K562 (cell line): ENCODE data around the gene SNX30. TPM values are rescaled to one million over a fixed set of nuclear protein-coding genes. Genes with fewer than 3 reads are reported as not detected.

Source experiments
- ATAC-seq: fragments of 200-7000 bp; cut with Tn5 transposase; 3 replicates; pipeline ENCODE4 v1.9.1; 2020; ENCODE audit warnings: moderate library complexity
- BruUV-seq: library from RNA; stranded (reverse); fragments of 400-500 nt; replicated peaks from 2 replicates; lab custom pipeline; 2021; lab: Mats Ljungman, UMichigan
- CTCF ChIA-PET: fragments of 300-600 bp; formaldehyde crosslinking; extraction: SDS; loops from one replicate; lab custom pipeline; 2021; ENCODE audit warnings: low intra/inter-chr PET ratio; lab: Yijun Ruan, JAX
- POLR2A ChIA-PET: fragments of 300-600, 350-650 bp; sonication (Branson Sonifier 250); formaldehyde crosslinking; extraction: SDS; loops from one replicate; lab custom pipeline; 2021; ENCODE audit warnings: antibody characterized with exemption, inconsistent platforms; lab: Yijun Ruan, JAX
- DNase-seq, 4 experiments: peaks; one replicate each; pipeline versions ENCODE4 v3.0.0 to v3.0.0-alpha.2; 2011 to 2018; ENCODE audit warnings: low spot score in 3 of 4, mixed read lengths in 3 of 4; ENCODE audit errors: extremely low read depth in 1 of 4
- FAIRE-seq: peaks from 2 replicates; lab custom pipeline; 2011; peaks lifted over from hg19 to GRCh38; lab: Jason Lieb, UNC
- H2AFZ ChIP-seq: 2 replicates; pipeline ENCODE4 v1.6.0; 2011; ENCODE audit warnings: low read depth, low read length, control low read depth, inconsistent platforms
- H3K27ac ChIP-seq: fragments of 200-600 bp; 3 replicates; pipeline ENCODE4 v1.8.0; 2011; ENCODE audit warnings: low read depth, mild to moderate bottlenecking, control low read depth, inconsistent platforms, low read length, moderate library complexity, mixed read lengths; ENCODE audit errors: extremely low read depth
- H3K27me3 ChIP-seq, 2 experiments: fragments of 300-600 bp in 1 of 2; 2 replicates in 1 of 2; 3 replicates in 1 of 2; pipeline versions ENCODE4 v1.6.0 to v1.8.0; 2011; ENCODE audit warnings: inconsistent platforms in 2 of 2, low read length in 2 of 2, mild to moderate bottlenecking in 1 of 2, mixed read lengths in 1 of 2, moderate library complexity in 1 of 2; ENCODE audit not compliant: control insufficient read depth in 2 of 2, insufficient read depth in 2 of 2
- H3K36me3 ChIP-seq: fragments of 300-600 bp; 3 replicates; pipeline ENCODE4 v1.8.0; 2011; ENCODE audit warnings: mild to moderate bottlenecking, low read length, inconsistent platforms; ENCODE audit not compliant: control insufficient read depth, insufficient read depth
- H3K4me1 ChIP-seq, 2 experiments: fragments of 200-600 bp in 1 of 2; replicated peaks in 1 of 2; 2 replicates in 1 of 2; 3 replicates in 1 of 2; pipeline versions ENCODE4 v1.5.1 to v1.8.0; 2011; ENCODE audit warnings: inconsistent platforms in 2 of 2, low read length in 2 of 2, mild to moderate bottlenecking in 1 of 2, mixed read lengths in 1 of 2, moderate library complexity in 1 of 2; ENCODE audit not compliant: control insufficient read depth in 2 of 2, insufficient read depth in 2 of 2
- H3K4me2 ChIP-seq: 2 replicates; pipeline ENCODE4 v1.6.1; 2011; ENCODE audit warnings: low read length, control low read depth, inconsistent platforms, mixed read lengths; ENCODE audit not compliant: insufficient read depth
- H3K4me3 ChIP-seq: fragments of 200-600 bp; sonication (generic), shearing (Covaris generic); 2 replicates; pipeline ENCODE4 v1.5.1; 2016; ENCODE audit warnings: control low read depth, inconsistent platforms
- H3K79me2 ChIP-seq: fragments of 200-600 bp; 3 replicates; pipeline ENCODE4 v1.8.0; 2011; ENCODE audit warnings: low read length, inconsistent platforms; ENCODE audit not compliant: control insufficient read depth, insufficient read depth
- H3K9ac ChIP-seq, 2 experiments: 2 replicates each; pipeline versions ENCODE4 v1.6.0 to v1.6.1; 2011; ENCODE audit warnings: low read depth in 2 of 2, low read length in 2 of 2, control low read depth in 1 of 2, inconsistent platforms in 1 of 2, mild to moderate bottlenecking in 1 of 2, mixed read lengths in 1 of 2; ENCODE audit not compliant: insufficient read depth in 1 of 2
- H3K9me1 ChIP-seq: one replicate; pipeline ENCODE4 v1.6.0; 2011; ENCODE audit warnings: inconsistent platforms, mild to moderate bottlenecking, low read length, moderate library complexity; ENCODE audit not compliant: control insufficient read depth, insufficient read depth
- H3K9me3 ChIP-seq: replicated peaks from 2 replicates; pipeline ENCODE4 v1.5.1; 2011; ENCODE audit warnings: low read depth, low read length, inconsistent platforms; ENCODE audit not compliant: control insufficient read depth, insufficient read depth
- H4K20me1 ChIP-seq: replicated peaks from 2 replicates; pipeline ENCODE4 v1.6.1; 2011; ENCODE audit warnings: low read length, inconsistent platforms, mixed read lengths; ENCODE audit not compliant: control insufficient read depth, insufficient read depth
- ARID1B ChIP-seq: fragments of 450-650 bp; IDR thresholded peaks from 2 replicates; pipeline ENCODE4 v1.6.1; 2016; ENCODE audit warnings: antibody characterized with exemption, mild to moderate bottlenecking, inconsistent platforms
- CEBPG ChIP-seq, 3 experiments: fragments of 200-800 bp in 1 of 3; sonication (Bioruptor generic) in 1 of 3; sonication (generic) in 1 of 3; formaldehyde crosslinking in 1 of 3; IDR thresholded peaks in 2 of 3; conservative IDR thresholded peaks in 1 of 3; 2 replicates each; pipeline versions ENCODE4 v1.6.1 to v1.8.0; 2016 to 2022; ENCODE audit warnings: missing compliant biosample characterization in 2 of 3, missing genetic modification characterization in 2 of 3, mild to moderate bottlenecking in 1 of 3, missing genetic modification reagents in 1 of 3
- EGR1 ChIP-seq: fragments of 450-650 bp; conservative IDR thresholded peaks from 2 replicates; pipeline ENCODE4 v1.6.1; 2017; ENCODE audit warnings: mild to moderate bottlenecking
- GTF2A2 ChIP-seq: IDR thresholded peaks from 2 replicates; pipeline ENCODE4 v1.6.1; 2016; ENCODE audit warnings: mild to moderate bottlenecking, missing genetic modification characterization, missing compliant biosample characterization
- GTF2E2 ChIP-seq: fragments of 200-800 bp; sonication (Bioruptor generic); IDR thresholded peaks from 2 replicates; pipeline ENCODE4 v1.6.1; 2016; ENCODE audit warnings: missing genetic modification characterization, missing compliant biosample characterization
- HDAC1 ChIP-seq, 2 experiments: fragments of 450-650 bp; IDR thresholded peaks; 2 replicates each; pipeline ENCODE4 v1.6.1; 2016 to 2017; ENCODE audit warnings: inconsistent platforms in 1 of 2, mild to moderate bottlenecking in 1 of 2, moderate library complexity in 1 of 2
- JUN ChIP-seq, 2 experiments: sonication (generic) in 1 of 2; formaldehyde crosslinking in 1 of 2; IDR thresholded peaks; 2 replicates each; pipeline versions ENCODE4 v1.6.1 to v1.8.0; 2012 to 2022; ENCODE audit warnings: borderline replicate concordance in 2 of 2, mild to moderate bottlenecking in 2 of 2, improper control_type of control experiment in 1 of 2, low read depth in 1 of 2, low read length in 1 of 2, missing genetic modification reagents in 1 of 2
- KLF1 ChIP-seq: fragments of 450-650 bp; IDR thresholded peaks from 2 replicates; pipeline ENCODE4 v1.6.1; 2016; ENCODE audit warnings: missing genetic modification characterization, missing compliant biosample characterization
- NR1H2 ChIP-seq: sonication (generic); formaldehyde crosslinking; IDR thresholded peaks from 2 replicates; pipeline ENCODE4 v1.4.0; 2020; ENCODE audit warnings: mild to moderate bottlenecking, missing genetic modification reagents
- NR3C1 ChIP-seq: sonication (generic); formaldehyde crosslinking; IDR thresholded peaks from 2 replicates; pipeline ENCODE4 v1.8.1; 2022; ENCODE audit warnings: missing genetic modification reagents
- TCF3 ChIP-seq: sonication (generic); formaldehyde crosslinking; IDR thresholded peaks from 2 replicates; pipeline ENCODE4 v1.4.0; 2020; ENCODE audit warnings: mild to moderate bottlenecking, missing genetic modification reagents
- TEAD4 ChIP-seq, 2 experiments: sonication (generic) in 1 of 2; formaldehyde crosslinking in 1 of 2; IDR thresholded peaks; 2 replicates each; pipeline versions ENCODE4 v1.6.1 to v1.8.0; 2012 to 2022; ENCODE audit warnings: borderline replicate concordance in 1 of 2, inconsistent platforms in 1 of 2, low read length in 1 of 2, mild to moderate bottlenecking in 1 of 2, missing genetic modification reagents in 1 of 2
- ZNF175 ChIP-seq: fragments of 200-800 bp; sonication (Bioruptor generic); IDR thresholded peaks from 2 replicates; pipeline ENCODE4 v1.6.1; 2016; ENCODE audit warnings: low read depth, mild to moderate bottlenecking, missing genetic modification characterization, missing compliant biosample characterization
- ZNF263 ChIP-seq: sonication (generic); formaldehyde crosslinking; IDR thresholded peaks from 2 replicates; pipeline ENCODE4 v1.8.0; 2022; ENCODE audit warnings: mild to moderate bottlenecking, missing genetic modification reagents, borderline replicate concordance
- ZNF584 ChIP-seq: fragments of 200-800 bp; sonication (Bioruptor generic); IDR thresholded peaks from 2 replicates; pipeline ENCODE4 v1.6.1; 2016; ENCODE audit warnings: low read depth, mild to moderate bottlenecking, missing genetic modification characterization, missing compliant biosample characterization
- WGBS: fragments of 100-300 bp; shearing (Covaris generic); methylation state at CpG from one replicate; pipeline ENCODE4 v1.1.6; 2016; ENCODE audit warnings: low coverage, mixed read lengths; ENCODE audit not compliant: insufficient coverage; ENCODE audit errors: missing lambda C conversion rate; 5-methylcytosine and 5-hydroxymethylcytosine counted together
- in situ Hi-C: fragments of 300-500 bp; cut with MboI; formaldehyde crosslinking; loops from 4 replicates; pipeline ENCODE4 v1.15.0; 2018; ENCODE audit warnings: inconsistent platforms, mixed read lengths
- intact Hi-C: fragments of 100-400 bp; cut with micrococcal nuclease; formaldehyde crosslinking; loops from 2 replicates; pipeline ENCODE4 v1.14.2; 2022
- polyA plus RNA-seq, 8 experiments: library from polyadenylated mRNA; depleted of rRNA in 4 of 8; stranded (reverse) in 5 of 8; unstranded in 3 of 8; fragments of >200 nt; fragmentation: Nextera tagmentation in 2 of 8; fragmentation: Illumina TruSeq in 1 of 8; extraction: Ambion mirVana in 2 of 8; extraction: Trizol in 1 of 8; gene quantifications; 2 replicates each; pipeline versions ENCODE4 v1.2.1 to v1.2.3, GENCODE V29; 2011 to 2014; ENCODE audit warnings: inconsistent platforms in 1 of 8, missing spikeins in 1 of 8
- total RNA-seq, 7 experiments: library from RNA; depleted of rRNA in 6 of 7; stranded (reverse); fragments of >200 nt in 6 of 7; fragmentation: Illumina TruSeq in 2 of 7; extraction: Trizol in 2 of 7; gene quantifications; 2 replicates each; pipeline versions ENCODE4 v1.2.1 to v1.2.3, GENCODE V29; 2011 to 2021; ENCODE audit warnings: low replicate concordance in 1 of 7
- TF ChIP-seq, protein P1 (sequence below): fragments of 250-450 bp; sonication (Bioruptor Pico); IDR thresholded peaks from 2 replicates; pipeline ENCODE4 v1.8.0; 2021; ENCODE audit warnings: mild to moderate bottlenecking, moderate library complexity
- TF ChIP-seq, protein P2 (sequence below): fragments of 250-450 bp; sonication (Bioruptor Pico); IDR thresholded peaks from 2 replicates; pipeline ENCODE4 v1.8.0; 2022; ENCODE audit warnings: inconsistent platforms
- TF ChIP-seq, protein P3 (sequence below): fragments of 250-450 bp; sonication (Bioruptor Pico); IDR thresholded peaks from 2 replicates; pipeline ENCODE4 v1.6.1; 2021; ENCODE audit warnings: mild to moderate bottlenecking

Gene SNX30
- total and polyA plus RNA-seq, 9 of the 15 experiments (the other 6 are each of a cell fraction or from before 2014, with no cell fraction given) = 0.76 to 5.9 (median 3.3) TPM

DNA sequence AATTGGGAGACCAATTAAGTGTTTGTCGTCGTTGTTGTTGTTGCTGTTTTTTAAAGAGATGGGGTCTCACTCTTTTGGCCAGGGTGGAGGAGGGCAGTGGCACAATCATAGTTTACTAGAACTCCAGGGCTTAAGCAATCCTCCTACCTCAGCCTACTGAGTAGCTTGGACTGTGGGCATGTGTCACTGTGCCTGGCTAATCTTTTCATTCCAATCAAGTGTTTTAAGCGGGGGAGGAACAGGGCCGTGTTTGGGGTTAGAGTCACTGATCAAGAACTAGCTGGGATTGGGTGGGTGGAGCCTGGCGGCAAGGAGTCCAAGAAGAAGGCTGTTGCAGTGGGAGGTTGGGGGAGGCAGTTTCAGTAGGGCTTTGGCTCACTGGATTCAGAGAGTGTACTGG lies 13.8 kb downstream of the SNX30 start:
- Histone ChIP-seq H3K79me2 (no peaks in the 10 kb centered on the region), H3K36me3 (no peaks in the 10 kb centered on the region), H2AFZ (peak overlapping the region; percentile 46; the same call in 1 of the 2 replicates), H3K4me2 (peak overlapping the region; percentile 36; the same call in 1 of the 2 replicates), H3K4me1 (peaks cover 9 to 11% of the 10 kb centered on the region in 2 experiments; a peak in 3 of 5 replicates), H3K4me3 (no peak overlapping the region), H3K27ac (no peak overlapping the region), H3K27me3 (no peaks in the 10 kb centered on the region), H4K20me1 (peaks cover 14% of the 10 kb centered on the region; the same call in 1 of the 2 replicates), H3K9me1 (no peaks in the 10 kb centered on the region), H3K9me3 (no peaks in the 10 kb centered on the region), H3K9ac (no peak overlapping the region)
- WGBS = 7% methylated on average over 5 of the region's 5 CpGs
- POLR2A ChIA-PET = interaction anchor here (0.6 to 2.2 kb wide), 9 partner anchors 9 to 76 kb away, joined by 3 to 11 read pairs (median 3); partner anchors contain the start of gene SNX30
- in situ Hi-C loops (no loop called here), intact Hi-C loops (no loop called here)
- FAIRE-seq (peak; percentile 57), DNase-seq (peak; percentile 48 to 75 (median 52)), ATAC-seq (peak; percentile 77)
- CTCF ChIA-PET = no interaction called here
- BruUV-seq = no TSS peak
- TF ChIP-seq GTF2A2 (no peak), CEBPG (CRISPR knock-in tag; IDR thresholded peaks at IDR 0.05) (no peak), CEBPG (tag; conservative IDR thresholded peaks at IDR 0.05 in 1 of 2, IDR thresholded peaks at IDR 0.05 in 1 of 2) (peak; percentile 58 to 73; a peak in 3 of 4 replicates), JUN (IDR thresholded peaks at IDR 0.05; ENCODE audit: borderline replicate concordance, low read depth, low read length) (0 out of 2 replicates have a peak, but pooled peaks have one; percentile 12), JUN (CRISPR knock-in tag; IDR thresholded peaks at IDR 0.05; ENCODE audit: borderline replicate concordance) (no peak), ZNF584 (no peak), ZNF175 (CRISPR knock-in tag) (no peak), HDAC1 (IDR thresholded peaks at IDR 0.05) (peak in 1 of 2 experiments; percentile 70; a peak in 2 of 4 replicates), TEAD4 (IDR thresholded peaks at IDR 0.05; ENCODE audit: low read length) (0 out of 2 replicates have a peak, but pooled peaks have one; percentile 11), TEAD4 (CRISPR knock-in tag; IDR thresholded peaks at IDR 0.05; ENCODE audit: borderline replicate concordance) (no peak), ZNF263 (CRISPR knock-in tag) (no peak), NR1H2 (no peak), NR3C1 (no peak), KLF1 (no peak), EGR1 (peak; percentile 89), TCF3 (CRISPR knock-in tag) (0 out of 2 replicates have a peak, but pooled peaks have one; percentile 26), ARID1B (peak; percentile 57; the same call in 1 of the 2 replicates), GTF2E2 (no peak)
- TF ChIP-seq, protein P1, sequence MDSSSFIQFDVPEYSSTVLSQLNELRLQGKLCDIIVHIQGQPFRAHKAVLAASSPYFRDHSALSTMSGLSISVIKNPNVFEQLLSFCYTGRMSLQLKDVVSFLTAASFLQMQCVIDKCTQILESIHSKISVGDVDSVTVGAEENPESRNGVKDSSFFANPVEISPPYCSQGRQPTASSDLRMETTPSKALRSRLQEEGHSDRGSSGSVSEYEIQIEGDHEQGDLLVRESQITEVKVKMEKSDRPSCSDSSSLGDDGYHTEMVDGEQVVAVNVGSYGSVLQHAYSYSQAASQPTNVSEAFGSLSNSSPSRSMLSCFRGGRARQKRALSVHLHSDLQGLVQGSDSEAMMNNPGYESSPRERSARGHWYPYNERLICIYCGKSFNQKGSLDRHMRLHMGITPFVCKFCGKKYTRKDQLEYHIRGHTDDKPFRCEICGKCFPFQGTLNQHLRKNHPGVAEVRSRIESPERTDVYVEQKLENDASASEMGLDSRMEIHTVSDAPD = no peak
- TF ChIP-seq, protein P2, sequence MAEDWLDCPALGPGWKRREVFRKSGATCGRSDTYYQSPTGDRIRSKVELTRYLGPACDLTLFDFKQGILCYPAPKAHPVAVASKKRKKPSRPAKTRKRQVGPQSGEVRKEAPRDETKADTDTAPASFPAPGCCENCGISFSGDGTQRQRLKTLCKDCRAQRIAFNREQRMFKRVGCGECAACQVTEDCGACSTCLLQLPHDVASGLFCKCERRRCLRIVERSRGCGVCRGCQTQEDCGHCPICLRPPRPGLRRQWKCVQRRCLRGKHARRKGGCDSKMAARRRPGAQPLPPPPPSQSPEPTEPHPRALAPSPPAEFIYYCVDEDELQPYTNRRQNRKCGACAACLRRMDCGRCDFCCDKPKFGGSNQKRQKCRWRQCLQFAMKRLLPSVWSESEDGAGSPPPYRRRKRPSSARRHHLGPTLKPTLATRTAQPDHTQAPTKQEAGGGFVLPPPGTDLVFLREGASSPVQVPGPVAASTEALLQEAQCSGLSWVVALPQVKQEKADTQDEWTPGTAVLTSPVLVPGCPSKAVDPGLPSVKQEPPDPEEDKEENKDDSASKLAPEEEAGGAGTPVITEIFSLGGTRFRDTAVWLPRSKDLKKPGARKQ (CRISPR knock-in tag) = no peak
- TF ChIP-seq, protein P3, sequence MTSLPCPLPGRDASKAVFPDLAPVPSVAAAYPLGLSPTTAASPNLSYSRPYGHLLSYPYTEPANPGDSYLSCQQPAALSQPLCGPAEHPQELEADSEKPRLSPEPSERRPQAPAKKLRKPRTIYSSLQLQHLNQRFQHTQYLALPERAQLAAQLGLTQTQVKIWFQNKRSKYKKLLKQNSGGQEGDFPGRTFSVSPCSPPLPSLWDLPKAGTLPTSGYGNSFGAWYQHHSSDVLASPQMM (CRISPR knock-in tag) = no peak
